Subcutaneous adipose tissue (tissue), 4 donors: ENCODE measurements around the gene TM7SF2. TPM values are rescaled to one million over a fixed set of nuclear protein-coding genes. Genes with fewer than 3 reads are reported as not detected.

ENCODE experiments used
- CTCF ChIP-seq: fragments of 450-650 bp; IDR thresholded peaks from one replicate; pipeline ENCODE4 v1.5.1; 2016; ENCODE audit warnings: low read depth, mild to moderate bottlenecking, control low read depth, antibody characterized with exemption, moderate library complexity
- small RNA-seq: library from RNA; depleted of rRNA; stranded (forward); fragments of <200 nt; gene quantifications from one replicate; pipeline ENCODE3, GENCODE V24; 2016
- total RNA-seq, 4 donors: library from RNA; depleted of rRNA; stranded (reverse); fragments of >200 nt; gene quantifications; one replicate each; pipeline ENCODE4 v1.1.0, GENCODE V29; 2016

TM7SF2 gene
- total RNA-seq, 4 donors from 2014 or later, result 95.1 to 339 (median 209) TPM

GRCh38 chr11:65156926-65157325, 45.3 kb downstream of the TM7SF2 start:
- TF ChIP-seq CTCF, result no peak

- TF ChIP-seq CTCF, result no peak
Measured at GRCh38 chr11:65157336-65157735, 45.7 kb downstream of the TM7SF2 start.

- no peak for TF ChIP-seq CTCF
Measured at GRCh38 chr11:65159012-65159411, 47.3 kb downstream of the TM7SF2 start.

GRCh38 chr11:65160643-65161042, 49.0 kb downstream of the TM7SF2 start:
- TF ChIP-seq CTCF, result no peak

GRCh38 chr11:65163684-65164083, 52.0 kb downstream of the TM7SF2 start:
- no peak for TF ChIP-seq CTCF

Small RNA genes within 50 kb of the gene (small RNA-seq; reads per million reads assigned to genes)
- not detected for gene HIGD1AP10
- gene PDCL2P2, result not detected
- gene RNU2-23P, result not detected

Other genes starting within 250 kb of the TM7SF2 start
- 100 to 1,000 TPM in 1 of 4 donors, 10 to 100 TPM in 3; 37.2 to 108 (median 46.4) TPM for gene EHD1, start 233.3 kb upstream of the TM7SF2 start, total RNA-seq
- gene ATG2A, start 194.7 kb upstream of the TM7SF2 start, total RNA-seq, result 10 to 100 TPM; 12.4 to 47.7 (median 22.2) TPM
- 10 to 100 TPM in 2 of 4 donors, 1 to 10 TPM in 2; 8.8 to 19.8 (median 14.3) TPM for gene PPP2R5B, start 187.2 kb upstream of the TM7SF2 start, total RNA-seq
- gene GPHA2, start 176.0 kb upstream of the TM7SF2 start, total RNA-seq, result not detected
- not detected for gene MAJIN, start 139.8 kb upstream of the TM7SF2 start, total RNA-seq
- 1 to 10 TPM in 2 of 4 donors, under 1 TPM in 1, not detected in 1; 0.68 to 1.9 (median 1.3) TPM for gene BATF2, start 114.9 kb upstream of the TM7SF2 start, total RNA-seq
- 100 to 1,000 TPM in 2 of 4 donors, 10 to 100 TPM in 2; 90.8 to 165 (median 131) TPM for gene ARL2, start 97.7 kb upstream of the TM7SF2 start, total RNA-seq
- gene SNX15, start 84.4 kb upstream of the TM7SF2 start, total RNA-seq, result 10 to 100 TPM; 16.0 to 39.2 (median 20.5) TPM
- 10 to 100 TPM in 1 of 4 donors, 1 to 10 TPM in 3; 4.0 to 22.0 (median 7.0) TPM for gene SAC3D1, start 70.7 kb upstream of the TM7SF2 start, total RNA-seq
- 10 to 100 TPM in 3 of 4 donors, 1 to 10 TPM in 1; 2.9 to 26.3 (median 16.4) TPM for gene NAALADL1, start 53.3 kb upstream of the TM7SF2 start, total RNA-seq
- 1 to 10 TPM in 1 of 4 donors, under 1 TPM in 1, not detected in 2; 0.66 to 1.9 TPM for gene CDCA5, start 27.8 kb upstream of the TM7SF2 start, total RNA-seq
- 10 to 100 TPM; 24.8 to 47.8 (median 36.6) TPM for gene ZFPL1, start 27.6 kb upstream of the TM7SF2 start, total RNA-seq
- 100 to 1,000 TPM in 3 of 4 donors, 10 to 100 TPM in 1; 84.8 to 300 (median 174) TPM for gene VPS51, start 15.7 kb upstream of the TM7SF2 start, total RNA-seq
- 10 to 100 TPM in 1 of 4 donors, 1 to 10 TPM in 3; 4.4 to 12.6 (median 8.2) TPM for gene ZNHIT2, start 5.8 kb downstream of the TM7SF2 start, total RNA-seq
- gene FAU, start 10.3 kb downstream of the TM7SF2 start, total RNA-seq, result 1,000 to 10,000 TPM in 1 of 4 donors, 100 to 1,000 TPM in 3; 793 to 1,064 (median 875) TPM
- gene MRPL49, start 10.4 kb downstream of the TM7SF2 start, total RNA-seq, result 10 to 100 TPM; 34.1 to 60.8 (median 48.7) TPM
- 10 to 100 TPM; 29.3 to 61.0 (median 46.0) TPM for gene SYVN1, start 22.6 kb downstream of the TM7SF2 start, total RNA-seq
- gene SPDYC, start 58.4 kb downstream of the TM7SF2 start, total RNA-seq, result not detected
- gene CAPN1, start 70.1 kb downstream of the TM7SF2 start, total RNA-seq, result 100 to 1,000 TPM in 2 of 4 donors, 10 to 100 TPM in 2; 86.4 to 112 (median 95.7) TPM
- gene POLA2, start 150.1 kb downstream of the TM7SF2 start, total RNA-seq, result 1 to 10 TPM; 2.6 to 6.2 (median 4.9) TPM
- gene CDC42EP2, start 203.0 kb downstream of the TM7SF2 start, total RNA-seq, result 10 to 100 TPM; 16.5 to 38.6 (median 28.5) TPM
- 10 to 100 TPM; 20.1 to 34.1 (median 28.1) TPM for gene DPF2, start 222.0 kb downstream of the TM7SF2 start, total RNA-seq
- not detected for gene TIGD3, start 242.9 kb downstream of the TM7SF2 start, total RNA-seq